Adrenal gland (tissue), 12 donors: ENCODE measurements around the gene TEAD4. TPM values are rescaled to one million over a fixed set of nuclear protein-coding genes. Genes with fewer than 3 reads are reported as not detected.

ENCODE experiments used
- DNase-seq, 7 donors: peaks; one replicate each; pipeline ENCODE4 v3.0.0-alpha.2; 2019 to 2020
- H3K27ac ChIP-seq, 5 donors: fragments of 200-600 bp; sonication (generic) in 4 of 5; 1 replicate in 3 of 5; 2 replicates in 2 of 5; pipeline versions ENCODE4 v1.5.1 to v1.8.0; 2016 to 2020; ENCODE audit warnings: mild to moderate bottlenecking in 1 of 5
- H3K27me3 ChIP-seq: fragments of 200-600 bp; 2 replicates; pipeline ENCODE4 v1.8.0; 2021
- H3K36me3 ChIP-seq, 2 donors: fragments of 200-600 bp; replicated peaks in 1 of 2; 1 replicate in 1 of 2; 2 replicates in 1 of 2; pipeline versions ENCODE4 v1.5.1 to v1.8.0; 2018 to 2022
- H3K4me1 ChIP-seq, 2 donors: fragments of 200-600 bp; replicated peaks in 1 of 2; 1 replicate in 1 of 2; 2 replicates in 1 of 2; pipeline versions ENCODE4 v1.5.1 to v1.8.0; 2018 to 2021
- H3K4me3 ChIP-seq, 4 donors: fragments of 200-600 bp; sonication (generic) in 3 of 4; one replicate each; pipeline ENCODE4 v1.5.1; 2016 to 2018
- H3K9me3 ChIP-seq, 3 donors: fragments of 200-600 bp; sonication (generic) in 1 of 3; replicated peaks in 1 of 3; 1 replicate in 2 of 3; 2 replicates in 1 of 3; pipeline versions ENCODE4 v1.5.1 to v1.8.0; 2016 to 2021
- CTCF ChIP-seq, 6 experiments: fragments of 450-650 bp in 4 of 6; fragments of 200-600 bp in 2 of 6; sonication (generic) in 1 of 6; IDR thresholded peaks; 1 replicate in 5 of 6; 2 replicates in 1 of 6; pipeline versions ENCODE4 v1.5.1 to v1.8.0; 2016 to 2021; ENCODE audit warnings: antibody characterized with exemption in 6 of 6, mild to moderate bottlenecking in 2 of 6, moderate library complexity in 1 of 6
- POLR2A ChIP-seq, 2 donors: fragments of 450-650 bp; IDR thresholded peaks; one replicate each; pipeline ENCODE4 v1.6.1; 2017; ENCODE audit warnings: antibody characterized with exemption in 2 of 2, mild to moderate bottlenecking in 2 of 2, moderate library complexity in 1 of 2
- WGBS, 4 donors: extraction: QIAGEN DNeasy Blood & Tissue Kit in 2 of 4; methylation state at CpG; one replicate each; pipeline versions ENCODE4 v1.1.5 to v1.1.7; 2013 to 2017; 5-methylcytosine and 5-hydroxymethylcytosine counted together
- intact Hi-C, 2 donors: fragments of 100-400 bp; cut with DNase I; formaldehyde crosslinking; loops; one replicate each; pipeline versions ENCODE4 v1.14.1 to v1.15.0; 2022 to 2023
- polyA plus RNA-seq, 3 donors: library from polyadenylated mRNA; stranded (reverse); fragments of 200-250 nt in 2 of 3; fragments of 350-450 nt in 1 of 3; fragmentation: Illumina TruSeq in 1 of 3; extraction: RNeasy Lipid Tissue Mini Kit (QIAGEN cat#74804) in 1 of 3; gene quantifications; one replicate each; pipeline ENCODE4 v1.2.3, GENCODE V29; 2013 to 2014
- total RNA-seq, 9 donors: library from RNA; depleted of rRNA in 4 of 9; stranded (reverse); fragments of >200 nt in 4 of 9; fragments of 120-200 nt in 1 of 9; fragmentation: NEBNext Ultra II Directional in 1 of 9; extraction: Animal tissue kit (Norgen Biotek cat#: 25700) in 1 of 9; gene quantifications; one replicate each; pipeline versions ENCODE4 v1.1.0 to v1.2.4, GENCODE V29; 2013 to 2023
- donor health status: healthy with polysubstance abuse.
- donor health status: Bipolar disorder and iron deficiency.
- donor health status: DM: yes; HTN: yes; CAD: no.
- donor health status: DM: no; HTN: no; CAD: no.
- donor health status: DM: no; HTN: no; CAD: no.
- donor health status: DM: yes; HTN: yes; CAD: no.

The TEAD4 gene
- total and polyA plus RNA-seq, 12 donors = 1.2 to 16.6 (median 7.6) TPM

DNA sequence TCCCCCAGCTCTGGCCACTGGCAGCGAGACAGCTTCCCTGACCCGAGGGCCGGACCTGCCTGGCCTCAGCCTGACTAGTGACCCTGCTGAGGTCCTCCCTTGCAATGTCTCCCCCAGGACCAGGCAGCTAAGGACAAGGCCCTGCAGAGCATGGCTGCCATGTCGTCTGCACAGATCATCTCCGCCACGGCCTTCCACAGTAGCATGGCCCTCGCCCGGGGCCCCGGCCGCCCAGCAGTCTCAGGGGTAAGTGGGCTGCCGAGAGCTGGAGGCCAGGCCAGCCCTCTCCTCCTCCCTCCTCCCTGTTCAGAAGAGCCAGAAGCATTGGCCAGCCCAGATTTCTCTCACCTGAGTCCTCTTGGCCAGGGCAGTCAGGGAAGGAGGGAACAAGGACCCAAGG, 58.1 kb downstream of the TEAD4 start:
- Histone ChIP-seq H3K27me3 (no peaks in the 10 kb centered on the region), H3K4me1 (no peaks in the 10 kb centered on the region), H3K9me3 (no peaks in the 10 kb centered on the region), H3K4me3 (no peak overlapping the region), H3K36me3 (no peaks in the 10 kb centered on the region), H3K27ac (no peak overlapping the region)
- no peak for DNase-seq
- WGBS, 4 donors = 86 to 94% (median 89%) methylated on average over 3 to 11 of the region's 11 CpGs
- TF ChIP-seq POLR2A (IDR thresholded peaks at IDR 0.05) = no peak
- no peak for TF ChIP-seq CTCF (IDR thresholded peaks at IDR 0.05)
- intact Hi-C loops = no loop called here

DNA sequence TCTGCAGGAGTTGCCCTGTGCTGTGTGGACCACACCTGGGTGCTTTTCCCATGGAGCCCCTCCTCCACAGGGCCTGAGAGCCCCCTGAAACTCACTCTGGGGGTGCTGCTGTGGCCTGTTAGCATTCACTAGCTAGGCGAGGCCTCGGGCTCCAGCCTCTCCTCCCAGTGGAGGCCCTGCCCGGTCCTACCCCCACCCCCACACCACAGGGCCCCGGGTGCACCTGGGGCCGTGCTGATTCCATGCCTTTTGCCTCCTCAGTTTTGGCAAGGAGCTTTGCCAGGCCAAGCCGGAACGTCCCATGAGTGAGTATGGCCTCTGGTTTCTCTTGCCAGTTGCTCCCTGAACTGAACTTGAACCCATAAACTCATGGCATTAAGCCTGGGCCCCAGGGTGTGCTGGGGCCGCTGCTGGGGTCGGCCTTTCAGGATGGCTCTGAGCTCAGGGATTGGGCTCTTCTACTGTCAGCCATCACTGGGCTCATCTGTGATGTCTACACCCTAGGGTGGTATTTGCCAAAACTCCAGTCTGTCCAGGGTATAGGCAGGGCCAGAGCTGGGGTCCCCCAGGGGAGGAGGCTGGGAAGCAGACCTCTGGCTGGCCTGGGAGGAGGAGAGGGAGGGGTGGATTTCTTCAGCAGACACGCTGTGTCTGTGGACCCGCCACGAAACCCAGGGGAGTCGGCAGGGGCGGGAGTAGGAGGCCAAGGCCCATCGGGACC, 59.2 kb downstream of the TEAD4 start:
- TF ChIP-seq POLR2A (IDR thresholded peaks at IDR 0.05) = no peak
- no peak for TF ChIP-seq CTCF (IDR thresholded peaks at IDR 0.05)
- DNase-seq = no peak
- WGBS, 4 donors = 83 to 96% (median 87%) methylated on average over 8 to 15 of the region's 15 CpGs
- no peaks in the 10 kb centered on the region for H3K9me3 ChIP-seq
- no peaks in the 10 kb centered on the region for H3K4me1 ChIP-seq
- intact Hi-C loops = no loop called here
- no peaks in the 10 kb centered on the region for H3K27me3 ChIP-seq
- no peak overlapping the region for H3K4me3 ChIP-seq
- no peaks in the 10 kb centered on the region for H3K36me3 ChIP-seq
- no peak overlapping the region for H3K27ac ChIP-seq

DNA sequence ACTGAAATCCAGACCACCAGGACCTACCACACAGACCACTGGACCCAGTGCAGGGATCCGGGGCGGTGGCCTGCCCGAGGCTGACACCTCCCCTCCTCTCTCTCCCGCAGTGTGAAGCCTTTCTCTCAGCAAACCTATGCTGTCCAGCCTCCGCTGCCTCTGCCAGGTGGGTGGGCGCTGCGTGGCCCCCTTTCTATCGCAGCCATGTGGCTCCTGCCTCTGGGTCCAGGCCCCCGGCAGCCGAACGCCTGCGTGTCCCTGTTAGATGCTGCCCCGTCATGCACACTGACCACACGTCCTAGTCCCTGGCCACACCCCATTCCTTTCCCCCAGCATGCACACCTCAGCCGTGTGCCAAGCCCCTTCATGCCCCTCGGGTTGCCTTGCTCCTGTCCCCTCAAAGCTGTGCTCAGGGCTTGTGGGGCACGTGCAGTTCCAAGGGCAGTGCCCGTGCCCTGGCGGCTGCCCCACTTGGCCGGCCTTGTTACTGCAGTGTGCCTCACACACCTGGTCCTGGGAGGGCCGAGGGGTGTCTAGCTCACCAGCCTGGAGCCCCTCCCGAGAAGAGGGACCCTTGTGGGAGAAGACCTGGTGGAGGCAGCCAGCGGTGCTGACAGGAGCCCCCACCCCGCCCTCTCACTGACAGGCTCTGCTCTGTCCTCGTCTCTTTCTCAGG, 59.9 kb downstream of the TEAD4 start:
- intact Hi-C loops = no loop called here

More for the DNA sequence above, 59.9 kb downstream of the TEAD4 start:
- Histone ChIP-seq H3K9me3 (no peaks in the 10 kb centered on the region), H3K4me3 (no peak overlapping the region), H3K4me1 (no peaks in the 10 kb centered on the region), H3K27ac (no peak overlapping the region), H3K36me3 (no peaks in the 10 kb centered on the region), H3K27me3 (no peaks in the 10 kb centered on the region)
- no peak for DNase-seq
- TF ChIP-seq CTCF (IDR thresholded peaks at IDR 0.05) (no peak), POLR2A (IDR thresholded peaks at IDR 0.05) (no peak)
- WGBS, 4 donors = 75 to 91% (median 83%) methylated on average over 12 to 25 of the region's 25 CpGs
